KOPT-K1 (cell line): ENCODE results near the gene ERC2.

ENCODE experiments used
- H3K27ac ChIP-seq: fragments of 200-600 bp; sonication (generic); 2 replicates; pipeline ENCODE4 v1.5.1; 2016; ENCODE audit warnings: antibody characterized with exemption, mild to moderate bottlenecking, low read depth, low read length; ENCODE audit not compliant: poor library complexity, severe bottlenecking
- H3K36me3 ChIP-seq: fragments of 200-600 bp; sonication (generic); 2 replicates; pipeline ENCODE4 v1.5.1; 2017; ENCODE audit warnings: antibody characterized with exemption, mild to moderate bottlenecking, low read length, moderate library complexity; ENCODE audit not compliant: insufficient read depth
- H3K9me3 ChIP-seq: fragments of 200-600 bp; sonication (generic); 2 replicates; pipeline ENCODE4 v1.5.1; 2017; ENCODE audit warnings: antibody characterized with exemption, low read length, mild to moderate bottlenecking; ENCODE audit not compliant: insufficient read depth, poor library complexity, severe bottlenecking

ERC2 gene

GRCh38 chr3:55585856-55586255, 882.4 kb downstream of the ERC2 start:
- no peaks in the 10 kb centered on the region for H3K36me3 ChIP-seq
- H3K27ac ChIP-seq = no peak overlapping the region
- H3K9me3 ChIP-seq = no peaks in the 10 kb centered on the region

- Histone ChIP-seq H3K27ac (no peak overlapping the region), H3K9me3 (no peaks in the 10 kb centered on the region), H3K36me3 (no peaks in the 10 kb centered on the region)
Measured at GRCh38 chr3:55584716-55585368, 883.4 kb downstream of the ERC2 start.

GRCh38 chr3:55584030-55584429, 884.2 kb downstream of the ERC2 start:
- Histone ChIP-seq H3K9me3 (no peaks in the 10 kb centered on the region), H3K36me3 (no peaks in the 10 kb centered on the region), H3K27ac (no peak overlapping the region)

GRCh38 chr3:55583475-55583874, 884.8 kb downstream of the ERC2 start:
- H3K27ac ChIP-seq = no peak overlapping the region
- no peaks in the 10 kb centered on the region for H3K9me3 ChIP-seq
- no peaks in the 10 kb centered on the region for H3K36me3 ChIP-seq

GRCh38 chr3:55579496-55579895, 888.8 kb downstream of the ERC2 start:
- H3K36me3 ChIP-seq = no peaks in the 10 kb centered on the region
- H3K27ac ChIP-seq = no peak overlapping the region
- no peaks in the 10 kb centered on the region for H3K9me3 ChIP-seq

GRCh38 chr3:55576621-55577388, 891.5 kb downstream of the ERC2 start:
- no peak overlapping the region for H3K27ac ChIP-seq
- no peaks in the 10 kb centered on the region for H3K36me3 ChIP-seq
- H3K9me3 ChIP-seq = no peaks in the 10 kb centered on the region

- no peaks in the 10 kb centered on the region for H3K9me3 ChIP-seq
- H3K36me3 ChIP-seq = no peaks in the 10 kb centered on the region
- H3K27ac ChIP-seq = no peak overlapping the region
Measured at GRCh38 chr3:55574671-55575070, 893.6 kb downstream of the ERC2 start.

- H3K27ac ChIP-seq = no peak overlapping the region
- H3K9me3 ChIP-seq = no peaks in the 10 kb centered on the region
- H3K36me3 ChIP-seq = no peaks in the 10 kb centered on the region
Measured at GRCh38 chr3:55572816-55573215, 895.5 kb downstream of the ERC2 start.

- H3K9me3 ChIP-seq = no peaks in the 10 kb centered on the region
- no peaks in the 10 kb centered on the region for H3K36me3 ChIP-seq
- no peak overlapping the region for H3K27ac ChIP-seq
Measured at GRCh38 chr3:55571913-55572312, 896.4 kb downstream of the ERC2 start.

- H3K9me3 ChIP-seq = no peaks in the 10 kb centered on the region
- H3K27ac ChIP-seq = no peak overlapping the region
Measured at GRCh38 chr3:55571216-55571813, 897.0 kb downstream of the ERC2 start.

GRCh38 chr3:55570271-55570711, 898.0 kb downstream of the ERC2 start:
- Histone ChIP-seq H3K27ac (no peak overlapping the region), H3K9me3 (no peaks in the 10 kb centered on the region), H3K36me3 (no peaks in the 10 kb centered on the region)

More at GRCh38 chr3:55571216-55571813, 897.0 kb downstream of the ERC2 start:
- H3K36me3 ChIP-seq = no peaks in the 10 kb centered on the region

- H3K36me3 ChIP-seq = no peaks in the 10 kb centered on the region
- H3K9me3 ChIP-seq = no peaks in the 10 kb centered on the region
- no peak overlapping the region for H3K27ac ChIP-seq
Measured at GRCh38 chr3:55569033-55569599, 899.2 kb downstream of the ERC2 start.

- no peaks in the 10 kb centered on the region for H3K36me3 ChIP-seq
- no peaks in the 10 kb centered on the region for H3K9me3 ChIP-seq
- H3K27ac ChIP-seq = no peak overlapping the region
Measured at GRCh38 chr3:55567615-55568014, 900.7 kb downstream of the ERC2 start.

GRCh38 chr3:55567121-55567520, 901.1 kb downstream of the ERC2 start:
- no peaks in the 10 kb centered on the region for H3K9me3 ChIP-seq
- no peak overlapping the region for H3K27ac ChIP-seq
- no peaks in the 10 kb centered on the region for H3K36me3 ChIP-seq

GRCh38 chr3:55565521-55565920, 902.7 kb downstream of the ERC2 start:
- Histone ChIP-seq H3K36me3 (no peaks in the 10 kb centered on the region), H3K9me3 (no peaks in the 10 kb centered on the region), H3K27ac (no peak overlapping the region)
